ENCODE measurements around the gene CACNA1B.

The CACNA1B gene

GRCh38 chr9:138060365-138060764 lies 182.8 kb downstream of the CACNA1B start:
- Histone ChIP-seq H4K8ac (ENCODE audit: low read length) (no peak overlapping the region), H3K18ac (ENCODE audit: low read depth in 1 of 2, low read length in 2 of 2) (no peak overlapping the region), H2BK120ac (ENCODE audit: low read depth, low read length) (no peak overlapping the region), H3K9me3 (ENCODE audit: control insufficient read depth, low read length) (peaks cover 3% of the 10 kb centered on the region), H3K27me3 (ENCODE audit: control insufficient read depth in 1 of 2, insufficient read depth in 1 of 2, low read length in 2 of 2) (no peaks in the 10 kb centered on the region), H4K91ac (ENCODE audit: low read length) (no peak overlapping the region), H3K4me2 (ENCODE audit: low read length, poor library complexity, severe bottlenecking) (no peak overlapping the region), H2BK5ac (ENCODE audit: low read depth, low read length, poor library complexity, severe bottlenecking) (no peak overlapping the region), H2AK5ac (ENCODE audit: low read length, severe bottlenecking) (no peak overlapping the region), H3K4ac (ENCODE audit: low read depth in 1 of 2, low read length in 2 of 2) (no peak overlapping the region), H3K9ac (ENCODE audit: low read length) (no peak overlapping the region), H3K36me3 (ENCODE audit: control insufficient read depth in 1 of 2, insufficient read depth in 2 of 2, low read depth in 1 of 2, low read length in 2 of 2) (no peaks in the 10 kb centered on the region), H3K79me1 (replicated peaks; ENCODE audit: low read length, poor library complexity, severe bottlenecking) (no peaks in the 10 kb centered on the region), H2BK12ac (ENCODE audit: low read length in 2 of 2) (no peak overlapping the region), H3K4me1 (ENCODE audit: control insufficient read depth, insufficient read depth, low read depth, low read length) (no peaks in the 10 kb centered on the region), H3K14ac (ENCODE audit: low read length in 2 of 2) (no peak overlapping the region), H3K23ac (ENCODE audit: low read length in 2 of 2) (no peak overlapping the region), H3K4me3 (ENCODE audit: insufficient read depth in 1 of 2, low read depth in 1 of 2, low read length in 2 of 2) (no peak overlapping the region), H2AFZ (ENCODE audit: low read depth, low read length) (no peak overlapping the region), H2BK15ac (ENCODE audit: low read depth, poor library complexity, severe bottlenecking) (no peak overlapping the region), H3K27ac (ENCODE audit: low read length, poor library complexity, severe bottlenecking) (no peak overlapping the region)
- no peak for DNase-seq
- 73% methylated on average over 8 of the region's 8 CpGs for WGBS

DNA sequence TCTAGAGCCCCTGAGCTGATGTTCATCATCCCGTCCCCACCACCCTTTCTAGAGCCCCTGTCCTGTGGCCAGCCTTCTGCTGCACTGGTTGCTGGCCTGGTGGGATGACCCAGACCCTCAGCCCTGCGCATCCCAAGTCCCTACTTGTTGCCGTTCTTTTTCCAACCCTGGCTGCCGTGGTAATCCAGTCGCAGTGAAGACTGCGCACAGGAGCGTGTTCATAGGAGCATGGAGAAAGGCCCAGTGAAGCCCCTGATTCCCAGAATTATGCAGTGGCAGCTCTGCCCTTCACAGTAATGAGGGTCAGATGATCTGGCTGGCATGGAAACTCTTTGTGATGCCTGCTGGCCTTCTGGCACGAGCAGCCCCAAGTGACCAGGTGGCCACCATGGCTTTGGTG lies 183.3 kb downstream of the CACNA1B start:
- H3K4me1 ChIP-seq (ENCODE audit: control insufficient read depth, insufficient read depth, low read depth, low read length) = no peaks in the 10 kb centered on the region
- H2BK12ac ChIP-seq (ENCODE audit: low read length in 2 of 2) = no peak overlapping the region
- no peaks in the 10 kb centered on the region for H3K79me1 ChIP-seq (replicated peaks; ENCODE audit: low read length, poor library complexity, severe bottlenecking)
- DNase-seq = no peak
- H3K27ac ChIP-seq (ENCODE audit: low read length, poor library complexity, severe bottlenecking) = no peak overlapping the region
- no peak overlapping the region for H2BK5ac ChIP-seq (ENCODE audit: low read depth, low read length, poor library complexity, severe bottlenecking)
- H3K4ac ChIP-seq (ENCODE audit: low read depth in 1 of 2, low read length in 2 of 2) = no peak overlapping the region
- no peak overlapping the region for H4K8ac ChIP-seq (ENCODE audit: low read length)
- H2BK15ac ChIP-seq (ENCODE audit: low read depth, poor library complexity, severe bottlenecking) = no peak overlapping the region
- H2BK120ac ChIP-seq (ENCODE audit: low read depth, low read length) = no peak overlapping the region
- no peak overlapping the region for H3K9ac ChIP-seq (ENCODE audit: low read length)
- H3K14ac ChIP-seq (ENCODE audit: low read length in 2 of 2) = no peak overlapping the region
- no peak overlapping the region for H3K4me3 ChIP-seq (ENCODE audit: insufficient read depth in 1 of 2, low read depth in 1 of 2, low read length in 2 of 2)
- H2AK5ac ChIP-seq (ENCODE audit: low read length, severe bottlenecking) = no peak overlapping the region
- no peak overlapping the region for H2AFZ ChIP-seq (ENCODE audit: low read depth, low read length)
- H4K91ac ChIP-seq (ENCODE audit: low read length) = no peak overlapping the region
- H3K23ac ChIP-seq (ENCODE audit: low read length in 2 of 2) = no peak overlapping the region
- H3K4me2 ChIP-seq (ENCODE audit: low read length, poor library complexity, severe bottlenecking) = no peak overlapping the region
- H3K27me3 ChIP-seq (ENCODE audit: control insufficient read depth in 1 of 2, insufficient read depth in 1 of 2, low read length in 2 of 2) = no peaks in the 10 kb centered on the region
- H3K9me3 ChIP-seq (ENCODE audit: control insufficient read depth, low read length) = peaks cover 3% of the 10 kb centered on the region
- H3K18ac ChIP-seq (ENCODE audit: low read depth in 1 of 2, low read length in 2 of 2) = no peak overlapping the region
- no peaks in the 10 kb centered on the region for H3K36me3 ChIP-seq (ENCODE audit: control insufficient read depth in 1 of 2, insufficient read depth in 2 of 2, low read depth in 1 of 2, low read length in 2 of 2)
- WGBS = 90% methylated on average over 8 of the region's 8 CpGs

- H3K9me3 ChIP-seq (ENCODE audit: control insufficient read depth, low read length) = peaks cover under 1% of the 10 kb centered on the region
- no peak overlapping the region for H3K4ac ChIP-seq (ENCODE audit: low read depth in 1 of 2, low read length in 2 of 2)
- H3K79me1 ChIP-seq (replicated peaks; ENCODE audit: low read length, poor library complexity, severe bottlenecking) = no peaks in the 10 kb centered on the region
- H3K14ac ChIP-seq (ENCODE audit: low read length in 2 of 2) = no peak overlapping the region
- no peak overlapping the region for H4K91ac ChIP-seq (ENCODE audit: low read length)
- no peak overlapping the region for H3K4me3 ChIP-seq (ENCODE audit: insufficient read depth in 1 of 2, low read depth in 1 of 2, low read length in 2 of 2)
- no peak for DNase-seq
- H3K4me1 ChIP-seq (ENCODE audit: control insufficient read depth, insufficient read depth, low read depth, low read length) = no peaks in the 10 kb centered on the region
- H3K36me3 ChIP-seq (ENCODE audit: control insufficient read depth in 1 of 2, insufficient read depth in 2 of 2, low read depth in 1 of 2, low read length in 2 of 2) = no peaks in the 10 kb centered on the region
- H3K18ac ChIP-seq (ENCODE audit: low read depth in 1 of 2, low read length in 2 of 2) = no peak overlapping the region
- H2BK120ac ChIP-seq (ENCODE audit: low read depth, low read length) = no peak overlapping the region
- no peak overlapping the region for H2AK5ac ChIP-seq (ENCODE audit: low read length, severe bottlenecking)
- H3K23ac ChIP-seq (ENCODE audit: low read length in 2 of 2) = no peak overlapping the region
- H2BK5ac ChIP-seq (ENCODE audit: low read depth, low read length, poor library complexity, severe bottlenecking) = no peak overlapping the region
- H3K27me3 ChIP-seq (ENCODE audit: control insufficient read depth in 1 of 2, insufficient read depth in 1 of 2, low read length in 2 of 2) = peaks cover 0 to 3% of the 10 kb centered on the region in 2 experiments
- H4K8ac ChIP-seq (ENCODE audit: low read length) = no peak overlapping the region
- WGBS = 85% methylated on average over 6 of the region's 6 CpGs
- no peak overlapping the region for H2BK12ac ChIP-seq (ENCODE audit: low read length in 2 of 2)
- no peak overlapping the region for H3K27ac ChIP-seq (ENCODE audit: low read length, poor library complexity, severe bottlenecking)
- no peak overlapping the region for H2AFZ ChIP-seq (ENCODE audit: low read depth, low read length)
- no peak overlapping the region for H3K4me2 ChIP-seq (ENCODE audit: low read length, poor library complexity, severe bottlenecking)
- H3K9ac ChIP-seq (ENCODE audit: low read length) = no peak overlapping the region
- peak overlapping the region; percentile 15 for H2BK15ac ChIP-seq (ENCODE audit: low read depth, poor library complexity, severe bottlenecking)
These were observed 184.0 kb downstream of the CACNA1B start for GRCh38 chr9:138061631-138062030.

- H3K4me2 ChIP-seq (ENCODE audit: low read length, poor library complexity, severe bottlenecking) = no peak overlapping the region
- 84% methylated on average over 7 of the region's 7 CpGs for WGBS
- H3K27ac ChIP-seq (ENCODE audit: low read length, poor library complexity, severe bottlenecking) = no peak overlapping the region
- no peak overlapping the region for H3K9ac ChIP-seq (ENCODE audit: low read length)
- no peak overlapping the region for H3K14ac ChIP-seq (ENCODE audit: low read length in 2 of 2)
- peaks cover 0 to 3% of the 10 kb centered on the region in 2 experiments for H3K27me3 ChIP-seq (ENCODE audit: control insufficient read depth in 1 of 2, insufficient read depth in 1 of 2, low read length in 2 of 2)
- H2BK12ac ChIP-seq (ENCODE audit: low read length in 2 of 2) = no peak overlapping the region
- no peak overlapping the region for H3K18ac ChIP-seq (ENCODE audit: low read depth in 1 of 2, low read length in 2 of 2)
- H3K4ac ChIP-seq (ENCODE audit: low read depth in 1 of 2, low read length in 2 of 2) = no peak overlapping the region
- H2BK15ac ChIP-seq (ENCODE audit: low read depth, poor library complexity, severe bottlenecking) = no peak overlapping the region
- no peak overlapping the region for H4K91ac ChIP-seq (ENCODE audit: low read length)
- no peak overlapping the region for H2AFZ ChIP-seq (ENCODE audit: low read depth, low read length)
- H3K36me3 ChIP-seq (ENCODE audit: control insufficient read depth in 1 of 2, insufficient read depth in 2 of 2, low read depth in 1 of 2, low read length in 2 of 2) = no peaks in the 10 kb centered on the region
- no peaks in the 10 kb centered on the region for H3K4me1 ChIP-seq (ENCODE audit: control insufficient read depth, insufficient read depth, low read depth, low read length)
- H3K79me1 ChIP-seq (replicated peaks; ENCODE audit: low read length, poor library complexity, severe bottlenecking) = no peaks in the 10 kb centered on the region
- no peak overlapping the region for H3K23ac ChIP-seq (ENCODE audit: low read length in 2 of 2)
- no peaks in the 10 kb centered on the region for H3K9me3 ChIP-seq (ENCODE audit: control insufficient read depth, low read length)
- no peak overlapping the region for H2BK120ac ChIP-seq (ENCODE audit: low read depth, low read length)
- H2AK5ac ChIP-seq (ENCODE audit: low read length, severe bottlenecking) = no peak overlapping the region
- no peak for DNase-seq
- H4K8ac ChIP-seq (ENCODE audit: low read length) = no peak overlapping the region
- H2BK5ac ChIP-seq (ENCODE audit: low read depth, low read length, poor library complexity, severe bottlenecking) = no peak overlapping the region
- H3K4me3 ChIP-seq (ENCODE audit: insufficient read depth in 1 of 2, low read depth in 1 of 2, low read length in 2 of 2) = no peak overlapping the region
These were observed 184.6 kb downstream of the CACNA1B start for GRCh38 chr9:138062196-138062595.
